Heart right ventricle (tissue), 16 donors: ENCODE measurements around the gene LRFN4. TPM values are rescaled to one million over a fixed set of nuclear protein-coding genes. Genes with fewer than 3 reads are reported as not detected.
A peak's percentile ranks its signal among the peaks of the same experiment; 100 is the strongest.

Source experiments
- ATAC-seq, 8 donors: fragments of 200-7000 bp; cut with Tn5 transposase; one replicate each; pipeline ENCODE4 v1.9.1; 2020; ENCODE audit warnings: mild to moderate bottlenecking in 8 of 8, moderate library complexity in 8 of 8, moderate number of reproducible peaks in 1 of 8
- DNase-seq, 2 donors: peaks; one replicate each; pipeline ENCODE4 v3.0.0-alpha.2; 2020
- H3K27ac ChIP-seq, 10 donors: fragments of 200-600 bp; sonication (generic) in 2 of 10; one replicate each; pipeline versions ENCODE4 v1.5.0 to v1.8.0; 2020 to 2022; ENCODE audit warnings: mild to moderate bottlenecking in 3 of 10
- H3K27me3 ChIP-seq, 7 donors: fragments of 200-600 bp; one replicate each; pipeline ENCODE4 v1.8.0; 2021 to 2022; ENCODE audit warnings: mild to moderate bottlenecking in 2 of 7
- H3K36me3 ChIP-seq, 9 donors: fragments of 200-600 bp; sonication (generic) in 1 of 9; one replicate each; pipeline versions ENCODE4 v1.5.0 to v1.8.0; 2020 to 2022; ENCODE audit warnings: mild to moderate bottlenecking in 2 of 9
- H3K4me1 ChIP-seq, 9 donors: fragments of 200-600 bp; sonication (generic) in 1 of 9; one replicate each; pipeline versions ENCODE4 v1.5.0 to v1.8.0; 2020 to 2022; ENCODE audit warnings: mild to moderate bottlenecking in 4 of 9
- H3K4me3 ChIP-seq, 10 donors: fragments of 200-600 bp; sonication (generic) in 2 of 10; one replicate each; pipeline versions ENCODE4 v1.5.0 to v1.8.0; 2020 to 2022; ENCODE audit warnings: mild to moderate bottlenecking in 7 of 10, moderate library complexity in 2 of 10
- H3K9me3 ChIP-seq, 11 donors: fragments of 200-600 bp in 10 of 11; sonication (generic) in 2 of 11; one replicate each; pipeline versions ENCODE4 v1.5.0 to v1.8.0; 2013 to 2022; ENCODE audit warnings: mild to moderate bottlenecking in 2 of 11, control low read depth in 1 of 11, moderate library complexity in 1 of 11
- CTCF ChIP-seq, 9 donors: fragments of 200-600 bp; sonication (generic) in 2 of 9; IDR thresholded peaks; one replicate each; pipeline versions ENCODE4 v1.5.0 to v1.8.0; 2021 to 2022; ENCODE audit warnings: antibody characterized with exemption in 9 of 9, mild to moderate bottlenecking in 5 of 9, moderate library complexity in 1 of 9
- WGBS, 2 donors: extraction: QIAGEN DNeasy Blood & Tissue Kit; methylation state at CpG; one replicate each; pipeline ENCODE4 v1.1.7; 2013; ENCODE audit warnings: inconsistent platforms in 1 of 2; 5-methylcytosine and 5-hydroxymethylcytosine counted together
- intact Hi-C, 10 donors: fragments of 100-400 bp; cut with DNase I; formaldehyde crosslinking; loops; one replicate each; pipeline versions ENCODE4 v1.11.1 to v1.14.2; 2022
- polyA plus RNA-seq, 2 donors: library from polyadenylated mRNA; stranded (reverse); fragments of 200-250 nt; gene quantifications; one replicate each; pipeline ENCODE4 v1.2.3, GENCODE V29; 2013
- total RNA-seq, 10 donors: library from RNA; stranded (reverse); fragmentation: NEBNext Ultra II Directional in 3 of 10; extraction: Animal tissue kit (Norgen Biotek cat#: 25700) in 3 of 10; gene quantifications; one replicate each; pipeline versions ENCODE4 v1.2.1 to v1.2.4, GENCODE V29; 2021 to 2023
- donor health status: Arrhythmogenic right ventricular cardiomyopathy.
- donor health status: ischemic (EF 13 %, LVEDD 7.1; RV severe dilation, severe dysfunction).
- donor health status: healthy with polysubstance abuse.
- donor health status: DM: no; HTN: yes; CAD: no.
- donor health status: DM: no; HTN: no; CAD: no.
- donor health status: ischemic (EF 25% LVEDD 6.9; RV normal size, moderate dysfunction).
- donor health status: ischemic (EF 25% LVEDD 5.7; RV mildly dilated, moderate dysfunction).
- donor health status: healthy.
- donor health status: DM: yes; HTN: yes; CAD: no.
- donor health status: Ischemic cardiomyopathy.
- donor health status: ischemic (EF 35%, LVEDD 5.7; RV mildly dilated, moderate dysfunction).
- donor health status: nonischemic (EF 11% LVEDD 7.7; RV severe dilation, severe dysfunction).
- donor health status: DM: yes; HTN: yes; CAD: no.
- donor health status: PGD.
- donor health status: ischemic (EF 29% LVEDD 5.4; RV normal size, mild dysfunction).
- donor health status: nonischemic (EF 23%, LVEDD 6.1; RV moderate dilation, normal function).

The LRFN4 gene
- total and polyA plus RNA-seq, 12 donors = 9.1 to 33.1 (median 13.9) TPM

- H3K27me3 ChIP-seq = no peaks in the 10 kb centered on the region
- no peak for DNase-seq
- no peak overlapping the region for H3K27ac ChIP-seq
- H3K9me3 ChIP-seq = no peaks in the 10 kb centered on the region
- 65 to 67% methylated on average over 14 of the region's 14 CpGs for WGBS, 2 donors
- no peak for TF ChIP-seq CTCF (IDR thresholded peaks at IDR 0.05)
- ATAC-seq = peak in 1 of 8 donors; percentile 25
- H3K36me3 ChIP-seq = no peaks in the 10 kb centered on the region
- H3K4me1 ChIP-seq = peaks cover 0 to 13% (median 0%) of the 10 kb centered on the region in 9 donors
- no peak overlapping the region for H3K4me3 ChIP-seq
- intact Hi-C loops = no loop called here
These were observed 49.3 kb downstream of the LRFN4 start for GRCh38 chr11:66906061-66906733.

- ATAC-seq (peak in 7 of 8 donors; percentile 24 to 64 (median 56)), DNase-seq (no peak)
- no peak overlapping the region for H3K27ac ChIP-seq
- 83 to 84% methylated on average over 9 of the region's 9 CpGs for WGBS, 2 donors
- H3K4me1 ChIP-seq = peaks cover 0 to 13% (median 0%) of the 10 kb centered on the region in 9 donors
- TF ChIP-seq CTCF (IDR thresholded peaks at IDR 0.05) = no peak
- no peaks in the 10 kb centered on the region for H3K36me3 ChIP-seq
- intact Hi-C loops = no loop called here
- no peak overlapping the region for H3K4me3 ChIP-seq
- no peaks in the 10 kb centered on the region for H3K9me3 ChIP-seq
- H3K27me3 ChIP-seq = no peaks in the 10 kb centered on the region
These were observed 51.1 kb downstream of the LRFN4 start for GRCh38 chr11:66907751-66908630.

- Histone ChIP-seq H3K9me3 (no peaks in the 10 kb centered on the region), H3K4me3 (no peak overlapping the region), H3K4me1 (peaks cover 0 to 13% (median 0%) of the 10 kb centered on the region in 9 donors), H3K27ac (no peak overlapping the region), H3K27me3 (no peaks in the 10 kb centered on the region), H3K36me3 (no peaks in the 10 kb centered on the region)
- ATAC-seq (no peak), DNase-seq (no peak)
- TF ChIP-seq CTCF (IDR thresholded peaks at IDR 0.05) = no peak
- intact Hi-C loops = no loop called here
- 92 to 94% methylated on average over 8 of the region's 8 CpGs for WGBS, 2 donors
These were observed 52.3 kb downstream of the LRFN4 start for GRCh38 chr11:66909181-66909580.

GRCh38 chr11:66910016-66910415 lies 53.2 kb downstream of the LRFN4 start:
- 92 to 93% methylated on average over 10 of the region's 10 CpGs for WGBS, 2 donors
- Histone ChIP-seq H3K36me3 (no peaks in the 10 kb centered on the region), H3K9me3 (no peaks in the 10 kb centered on the region), H3K4me3 (no peak overlapping the region), H3K27me3 (no peaks in the 10 kb centered on the region), H3K27ac (no peak overlapping the region), H3K4me1 (peaks cover 0 to 13% (median 0%) of the 10 kb centered on the region in 9 donors)
- ATAC-seq = no peak
- no peak for DNase-seq
- TF ChIP-seq CTCF (IDR thresholded peaks at IDR 0.05) = no peak
- intact Hi-C loops = no loop called here

Other genes with a start within 250 kb of the LRFN4 start
- gene RBM14, start 240.4 kb upstream of the LRFN4 start, total RNA-seq = 10 to 100 TPM; 22.4 to 34.3 (median 28.3) TPM
- 10 to 100 TPM; 16.2 to 49.7 TPM for gene RBM14, start 240.4 kb upstream of the LRFN4 start, polyA plus RNA-seq
- gene RBM4, start 218.4 kb upstream of the LRFN4 start, total RNA-seq = 10 to 100 TPM; 49.3 to 77.0 (median 55.3) TPM
- 10 to 100 TPM; 37.9 to 60.5 TPM for gene RBM4, start 218.4 kb upstream of the LRFN4 start, polyA plus RNA-seq
- gene RBM4B, start 179.2 kb upstream of the LRFN4 start, total RNA-seq = 10 to 100 TPM in 4 of 10 donors, 1 to 10 TPM in 6; 5.7 to 12.6 (median 9.2) TPM
- 1 to 10 TPM; 8.2 to 9.0 TPM for gene RBM4B, start 179.2 kb upstream of the LRFN4 start, polyA plus RNA-seq
- gene SPTBN2, start 127.8 kb upstream of the LRFN4 start, total RNA-seq = 1 to 10 TPM in 6 of 10 donors, under 1 TPM in 4; 0.23 to 2.3 (median 1.3) TPM
- gene SPTBN2, start 127.8 kb upstream of the LRFN4 start, polyA plus RNA-seq = under 1 TPM; 0.88 to 0.90 TPM
- gene RCE1, start 13.6 kb upstream of the LRFN4 start, total RNA-seq = 1 to 10 TPM; 2.5 to 7.5 (median 4.9) TPM
- 1 to 10 TPM; 3.4 to 9.2 TPM for gene RCE1, start 13.6 kb upstream of the LRFN4 start, polyA plus RNA-seq
- gene PC, start 101.3 kb downstream of the LRFN4 start, total RNA-seq = 10 to 100 TPM in 7 of 10 donors, 1 to 10 TPM in 3; 6.8 to 18.5 (median 11.0) TPM
- gene PC, start 101.3 kb downstream of the LRFN4 start, polyA plus RNA-seq = 10 to 100 TPM; 13.2 to 26.0 TPM
- not detected for gene C11orf86, start 118.2 kb downstream of the LRFN4 start, total RNA-seq
- not detected for gene C11orf86, start 118.2 kb downstream of the LRFN4 start, polyA plus RNA-seq
- gene SYT12, start 166.1 kb downstream of the LRFN4 start, total RNA-seq = under 1 TPM in 9 of 10 donors, not detected in 1; 0.12 to 0.78 (median 0.23) TPM
- under 1 TPM in 1 of 2 donors, not detected in 1; 0.33 TPM for gene SYT12, start 166.1 kb downstream of the LRFN4 start, polyA plus RNA-seq
- 100 to 1,000 TPM in 1 of 10 donors, 10 to 100 TPM in 9; 21.9 to 103 (median 29.5) TPM for gene RHOD, start 199.8 kb downstream of the LRFN4 start, total RNA-seq
- gene RHOD, start 199.8 kb downstream of the LRFN4 start, polyA plus RNA-seq = 10 to 100 TPM; 76.0 to 98.8 TPM